ENCODE measurements around the gene MIS12.
A peak's percentile ranks its signal among the peaks of the same experiment; 100 is the strongest.

The MIS12 gene

GRCh38 chr17:5499476-5500231 lies 13.3 kb downstream of the MIS12 start:
- no peak for DNase-seq (ENCODE audit: low read depth in 2 of 2, low spot score in 1 of 2)

- DNase-seq (ENCODE audit: low read depth in 2 of 2, low spot score in 1 of 2) = no peak
Observed at GRCh38 chr17:5500247-5500588, 13.9 kb downstream of the MIS12 start.

GRCh38 chr17:5500589-5501391 lies 14.4 kb downstream of the MIS12 start:
- peak; percentile 37 to 63 for DNase-seq (ENCODE audit: low read depth in 2 of 2, low spot score in 1 of 2)

DNA sequence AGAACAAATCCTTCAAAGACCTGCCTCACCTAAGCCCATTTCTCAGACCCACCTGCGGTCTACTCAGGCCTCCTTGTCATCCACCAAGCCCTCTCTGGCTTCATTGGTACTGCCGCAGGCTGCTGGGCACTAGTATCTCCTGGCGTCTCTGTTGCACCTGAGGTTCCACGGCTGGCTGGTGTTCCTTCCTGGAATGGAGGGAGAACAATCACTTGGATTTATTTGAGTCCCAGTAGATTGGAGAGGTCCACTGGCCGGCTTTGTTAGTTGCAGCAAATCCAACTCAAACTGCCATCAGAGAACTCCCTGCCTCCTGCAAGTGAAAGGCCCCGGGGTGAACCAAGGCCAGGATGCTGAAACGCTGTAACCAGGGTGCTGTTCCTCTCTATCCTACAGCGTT lies 15.3 kb downstream of the MIS12 start:
- no peak for DNase-seq (ENCODE audit: low read depth in 2 of 2, low spot score in 1 of 2)

DNA sequence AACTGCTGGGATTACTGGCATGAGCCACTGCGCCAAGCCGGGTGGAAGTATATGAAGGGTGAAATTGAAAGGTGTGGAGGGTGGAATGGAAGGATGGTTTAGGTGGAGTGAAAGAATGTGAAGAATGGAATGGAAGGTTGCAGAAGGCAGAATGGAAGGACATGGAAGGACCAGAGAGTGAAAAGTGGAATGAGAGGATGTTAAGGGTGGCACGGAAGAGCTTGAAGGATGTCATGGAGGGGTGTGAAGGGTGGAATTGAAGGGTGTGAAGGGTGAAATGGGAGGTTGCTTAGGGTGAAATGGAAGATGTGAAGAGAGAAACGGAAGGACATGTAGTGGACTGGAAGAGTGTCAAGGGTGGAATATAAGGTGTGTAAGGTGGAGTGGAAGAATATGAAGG lies 16.2 kb downstream of the MIS12 start:
- DNase-seq (ENCODE audit: low read depth in 2 of 2, low spot score in 1 of 2) = no peak

- DNase-seq (ENCODE audit: low read depth in 2 of 2, low spot score in 1 of 2) = no peak
Observed at GRCh38 chr17:5506307-5506706, 19.9 kb downstream of the MIS12 start.

- DNase-seq (ENCODE audit: low read depth in 2 of 2, low spot score in 1 of 2) = no peak
Observed at GRCh38 chr17:5508810-5509209, 22.4 kb downstream of the MIS12 start.

GRCh38 chr17:5509482-5509881 lies 23.1 kb downstream of the MIS12 start:
- no peak for DNase-seq (ENCODE audit: low read depth in 2 of 2, low spot score in 1 of 2)

DNA sequence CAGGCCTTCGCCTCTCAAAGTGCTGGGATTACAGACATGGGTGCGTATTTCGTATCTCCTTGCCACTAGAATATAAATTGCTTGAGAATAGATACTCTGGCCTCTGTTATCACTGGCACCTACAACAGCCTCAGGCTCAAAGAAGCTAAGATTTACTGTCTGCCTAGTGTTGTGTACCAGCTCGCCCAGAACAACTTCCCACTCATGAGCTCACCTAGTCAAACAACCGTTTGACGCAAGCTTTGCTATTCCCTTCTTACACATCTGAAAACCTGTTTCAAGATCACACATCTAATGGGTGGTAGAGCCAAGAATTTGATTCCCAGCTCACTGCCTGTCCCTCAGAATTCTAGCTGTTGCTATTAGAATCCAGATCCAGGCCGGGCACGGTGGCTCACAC lies 24.4 kb downstream of the MIS12 start:
- no peak for DNase-seq (ENCODE audit: low read depth in 2 of 2, low spot score in 1 of 2)

DNA sequence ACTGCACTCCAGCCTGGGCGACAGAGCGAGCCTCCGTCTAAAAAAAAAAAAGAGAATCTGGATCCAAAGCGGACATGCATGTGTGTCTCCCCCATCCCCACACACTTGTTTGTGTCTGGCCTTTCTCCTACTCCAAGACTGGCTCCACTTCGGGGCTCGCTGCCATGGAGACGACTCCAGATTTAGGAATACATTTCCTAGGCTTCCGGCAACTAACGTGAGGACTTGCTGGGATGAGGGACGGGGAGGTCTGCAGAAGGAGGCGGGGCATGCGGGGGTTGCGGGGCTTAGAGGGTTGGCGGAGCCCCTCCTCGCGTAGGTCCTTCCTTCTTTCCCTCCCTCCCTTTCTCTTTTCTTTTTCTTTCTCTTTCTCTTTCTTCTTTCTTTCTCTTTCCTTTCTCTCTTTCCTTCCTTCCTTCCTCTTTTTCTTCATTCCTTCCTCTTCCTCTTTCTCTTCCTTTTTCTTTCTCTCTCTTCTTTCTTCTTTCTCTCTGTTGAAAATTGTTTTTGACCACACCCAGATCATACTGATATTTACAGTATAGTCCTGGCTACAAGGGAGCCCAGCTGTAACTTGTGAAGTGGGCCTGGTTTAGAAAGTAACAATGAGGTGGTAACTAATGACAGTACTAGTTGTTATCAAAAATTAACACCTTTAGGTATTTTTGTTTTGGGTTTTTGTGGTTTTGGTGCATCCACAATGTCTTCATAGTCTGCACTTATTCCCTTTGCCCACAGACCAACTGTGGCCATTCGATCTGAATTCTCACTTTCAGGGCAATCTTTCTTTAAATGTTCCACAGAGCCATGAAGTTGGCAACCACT lies 25.2 kb downstream of the MIS12 start:
- no peak for DNase-seq (ENCODE audit: low read depth in 2 of 2, low spot score in 1 of 2)

- DNase-seq (ENCODE audit: low read depth in 2 of 2, low spot score in 1 of 2) = no peak
Observed at GRCh38 chr17:5513628-5514027, 27.3 kb downstream of the MIS12 start.

DNA sequence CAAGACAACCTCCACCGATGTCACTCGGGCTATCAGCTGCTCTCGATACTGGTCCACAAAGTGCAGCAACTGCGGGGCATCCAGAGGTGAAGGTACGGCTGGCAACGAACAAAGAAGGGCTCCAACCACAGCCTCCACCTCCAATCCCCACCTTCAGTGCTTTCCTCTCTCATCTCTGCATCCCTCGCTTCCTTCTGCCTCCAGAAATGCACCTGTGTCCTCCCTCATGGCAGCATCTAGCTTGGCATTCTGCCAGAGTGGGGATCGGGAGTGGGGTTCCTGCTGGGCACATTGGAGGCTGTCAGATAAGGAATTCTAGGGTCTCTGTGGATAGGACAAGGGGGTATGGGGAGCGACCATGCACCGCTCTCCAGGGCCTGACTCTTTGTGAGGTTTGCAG lies 28.6 kb downstream of the MIS12 start:
- no peak for DNase-seq (ENCODE audit: low read depth in 2 of 2, low spot score in 1 of 2)

GRCh38 chr17:5516060-5516792 lies 29.9 kb downstream of the MIS12 start:
- DNase-seq (ENCODE audit: low read depth in 2 of 2, low spot score in 1 of 2) = no peak

GRCh38 chr17:5522476-5522875 lies 36.1 kb downstream of the MIS12 start:
- no peak for DNase-seq (ENCODE audit: low read depth in 2 of 2, low spot score in 1 of 2)

- DNase-seq (ENCODE audit: low read depth in 2 of 2, low spot score in 1 of 2) = no peak
Observed at GRCh38 chr17:5523249-5523648, 36.9 kb downstream of the MIS12 start.

DNA sequence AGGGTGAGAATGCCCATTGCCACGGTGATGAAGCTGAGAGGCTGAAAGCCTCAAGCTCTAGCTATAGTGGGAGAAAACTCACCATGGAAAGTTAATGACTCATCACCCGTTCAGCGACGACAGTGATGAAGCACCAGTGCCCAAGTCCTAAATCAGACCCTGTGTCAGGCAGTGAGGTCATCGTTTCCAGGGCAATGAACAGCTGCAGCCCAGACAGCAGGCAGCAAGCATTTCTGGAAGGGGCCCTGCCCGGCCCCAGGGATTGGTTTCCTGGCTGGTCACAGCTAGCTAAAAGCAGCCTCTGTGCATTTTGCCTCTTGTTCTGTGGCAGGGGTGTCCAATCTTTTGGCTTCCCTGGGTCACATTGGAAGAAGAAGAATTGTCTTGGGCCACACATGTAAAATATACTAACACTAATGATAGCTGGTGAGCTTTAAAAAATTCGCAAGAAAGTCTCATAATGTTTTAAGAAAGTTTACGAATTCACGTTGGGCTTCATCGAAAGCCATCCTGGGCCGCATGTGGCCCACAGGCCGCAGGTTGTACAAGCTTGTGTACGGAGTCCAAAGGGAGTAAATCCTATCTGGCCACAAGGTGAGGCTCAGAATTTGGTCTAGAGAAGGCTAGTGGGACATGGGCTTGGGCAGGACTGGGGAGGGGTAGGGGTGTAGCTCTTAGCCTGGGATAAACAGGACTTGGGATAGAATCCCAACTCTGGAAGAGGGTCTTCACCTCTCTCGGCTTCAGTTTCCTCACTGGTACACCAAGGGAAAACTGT lies 40.6 kb downstream of the MIS12 start:
- DNase-seq (ENCODE audit: low read depth in 2 of 2, low spot score in 1 of 2) = peak; percentile 3 to 22

GRCh38 chr17:5527601-5528250 lies 41.4 kb downstream of the MIS12 start:
- DNase-seq (ENCODE audit: low read depth in 2 of 2, low spot score in 1 of 2) = no peak

GRCh38 chr17:5530265-5531084 lies 44.1 kb downstream of the MIS12 start:
- DNase-seq (ENCODE audit: low read depth in 2 of 2, low spot score in 1 of 2) = no peak

DNA sequence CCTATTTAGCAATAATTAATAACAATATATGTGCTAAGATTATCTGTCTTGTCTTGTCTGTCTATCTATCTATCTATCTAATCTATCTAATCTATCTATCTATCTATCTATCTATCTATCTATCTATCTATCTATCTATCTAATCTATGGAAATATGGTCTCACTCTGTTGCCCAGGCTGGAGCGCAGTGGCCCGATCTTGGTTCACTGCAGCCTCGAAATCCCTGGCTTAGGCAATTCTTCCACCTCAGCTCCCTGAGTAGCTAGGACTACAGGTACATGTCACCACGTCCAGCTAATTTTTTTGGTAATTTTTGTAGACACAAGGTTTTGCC lies 44.7 kb downstream of the MIS12 start:
- no peak for DNase-seq (ENCODE audit: low read depth in 2 of 2, low spot score in 1 of 2)
